Gastrocnemius medialis (tissue), 4 donors: ENCODE results near the gene NDNF. TPM values are rescaled to one million over a fixed set of nuclear protein-coding genes. Genes with fewer than 3 reads are reported as not detected.

Experiments
- ATAC-seq, 2 donors: fragments of 150-250 bp; one replicate each; pipeline ENCODE4 v1.9.1; 2016
- DNase-seq, 2 donors: peaks; one replicate each; pipeline ENCODE4 v3.0.0-alpha.2; 2019
- H3K27ac ChIP-seq, 4 donors: fragments of 200-600 bp; sonication (generic); 1 replicate in 1 of 4; 2 replicates in 3 of 4; pipeline ENCODE4 v1.5.1; 2016 to 2018; ENCODE audit warnings: mild to moderate bottlenecking in 2 of 4, moderate library complexity in 1 of 4
- H3K27me3 ChIP-seq, 3 donors: fragments of 200-600 bp; sonication (generic) in 2 of 3; 1 replicate in 1 of 3; 2 replicates in 2 of 3; pipeline versions ENCODE4 v1.5.1 to v1.6.0; 2016 to 2019; ENCODE audit warnings: mild to moderate bottlenecking in 1 of 3, moderate library complexity in 1 of 3
- H3K36me3 ChIP-seq, 2 donors: fragments of 200-600 bp; sonication (generic) in 1 of 2; one replicate each; pipeline ENCODE4 v1.5.1; 2017 to 2018
- H3K4me1 ChIP-seq, 2 donors: fragments of 200-600 bp; sonication (generic) in 1 of 2; one replicate each; pipeline ENCODE4 v1.5.1; 2016 to 2017; ENCODE audit warnings: mild to moderate bottlenecking in 2 of 2
- H3K4me3 ChIP-seq, 4 donors: fragments of 200-600 bp; sonication (generic) in 3 of 4; 1 replicate in 1 of 4; 2 replicates in 3 of 4; pipeline ENCODE4 v1.5.1; 2016 to 2019; ENCODE audit warnings: mild to moderate bottlenecking in 2 of 4
- H3K9me3 ChIP-seq, 3 donors: fragments of 200-600 bp; sonication (generic) in 2 of 3; 1 replicate in 1 of 3; 2 replicates in 2 of 3; pipeline ENCODE4 v1.5.1; 2016 to 2019
- CTCF ChIP-seq, 5 experiments: fragments of 450-650 bp in 3 of 5; fragments of 200-600 bp in 2 of 5; sonication (generic) in 2 of 5; IDR thresholded peaks in 4 of 5; conservative IDR thresholded peaks in 1 of 5; 1 replicate in 4 of 5; 2 replicates in 1 of 5; pipeline ENCODE4 v1.5.1; 2016 to 2019; ENCODE audit warnings: antibody characterized with exemption in 5 of 5, mild to moderate bottlenecking in 3 of 5, moderate library complexity in 3 of 5
- POLR2A ChIP-seq, 2 donors: fragments of 450-650 bp; IDR thresholded peaks; one replicate each; pipeline ENCODE4 v1.6.1; 2017; ENCODE audit warnings: antibody characterized with exemption in 2 of 2, mild to moderate bottlenecking in 2 of 2, moderate library complexity in 2 of 2
- in situ Hi-C, 4 donors: fragments of 200-750 bp; cut with MboI; loops; one replicate each; pipeline versions ENCODE4 v1.15.0 to v1.8.0; 2017; ENCODE audit warnings: low sequenced_read_pairs in 4 of 4
- intact Hi-C: fragments of 100-400 bp; cut with DNase I; formaldehyde crosslinking; loops from one replicate; pipeline ENCODE4 v1.15.1; 2023; ENCODE audit warnings: low total_unique reads
- total RNA-seq, 4 donors: library from RNA; depleted of rRNA; stranded (reverse); fragments of >200 nt; gene quantifications; one replicate each; pipeline versions ENCODE4 v1.1.0 to v1.2.3, GENCODE V29; 2016

Gene NDNF
- total RNA-seq, 4 donors from 2014 or later: 2.6 to 8.1 (median 4.5) TPM

- DNase-seq (no peak), ATAC-seq (no peak)
- H3K36me3 ChIP-seq: no peaks in the 10 kb centered on the region
- H3K27me3 ChIP-seq: no peaks in the 10 kb centered on the region
- intact Hi-C loops: no loop called here
- H3K4me3 ChIP-seq: no peak overlapping the region
- TF ChIP-seq POLR2A (IDR thresholded peaks at IDR 0.05) (no peak), CTCF (IDR thresholded peaks at IDR 0.05 in 4 of 5, conservative IDR thresholded peaks at IDR 0.05 in 1 of 5) (peak in 1 of 5 experiments; percentile 46)
- H3K4me1 ChIP-seq: no peaks in the 10 kb centered on the region
- in situ Hi-C loops: loop anchor here in 1 of 4 donors (25.0 kb wide), 1 partner anchor 950 kb away; no protein-coding TSS in a partner anchor
- H3K27ac ChIP-seq: no peak overlapping the region
- no peaks in the 10 kb centered on the region for H3K9me3 ChIP-seq
Observed at GRCh38 chr4:121112530-121112929, 40.2 kb upstream of the NDNF start.

GRCh38 chr4:121108557-121108956, 36.2 kb upstream of the NDNF start:
- no peaks in the 10 kb centered on the region for H3K9me3 ChIP-seq
- no peaks in the 10 kb centered on the region for H3K27me3 ChIP-seq
- DNase-seq: no peak
- in situ Hi-C loops: loop anchor here in 3 of 4 donors (10.0 to 25.0 kb wide), 2 partner anchors 946 to 954 kb away; no protein-coding TSS in a partner anchor
- intact Hi-C loops: no loop called here
- no peak overlapping the region for H3K4me3 ChIP-seq
- H3K27ac ChIP-seq: no peak overlapping the region
- ATAC-seq: no peak
- no peaks in the 10 kb centered on the region for H3K36me3 ChIP-seq
- no peak for TF ChIP-seq POLR2A (IDR thresholded peaks at IDR 0.05)
- no peak for TF ChIP-seq CTCF (IDR thresholded peaks at IDR 0.05 in 4 of 5, conservative IDR thresholded peaks at IDR 0.05 in 1 of 5)
- no peaks in the 10 kb centered on the region for H3K4me1 ChIP-seq

- no peak for ATAC-seq
- no peaks in the 10 kb centered on the region for H3K36me3 ChIP-seq
- peaks cover 0 to 2% (median 0%) of the 10 kb centered on the region in 3 donors for H3K27me3 ChIP-seq
- H3K4me3 ChIP-seq: no peak overlapping the region
- no peaks in the 10 kb centered on the region for H3K4me1 ChIP-seq
- in situ Hi-C loops: loop anchor here in 3 of 4 donors (10.0 to 25.0 kb wide), 2 partner anchors 945 to 953 kb away; no protein-coding TSS in a partner anchor
- no peak overlapping the region for H3K27ac ChIP-seq
- no peaks in the 10 kb centered on the region for H3K9me3 ChIP-seq
- intact Hi-C loops: no loop called here
- DNase-seq: no peak
- TF ChIP-seq POLR2A (IDR thresholded peaks at IDR 0.05): no peak
- no peak for TF ChIP-seq CTCF (IDR thresholded peaks at IDR 0.05 in 4 of 5, conservative IDR thresholded peaks at IDR 0.05 in 1 of 5)
Observed at GRCh38 chr4:121107507-121107906, 35.2 kb upstream of the NDNF start.

- Histone ChIP-seq H3K27ac (no peak overlapping the region), H3K4me3 (no peak overlapping the region), H3K36me3 (no peaks in the 10 kb centered on the region), H3K4me1 (no peaks in the 10 kb centered on the region), H3K27me3 (peaks cover 0 to 2% (median 0%) of the 10 kb centered on the region in 3 donors), H3K9me3 (no peaks in the 10 kb centered on the region)
- in situ Hi-C loops: loop anchor here in 3 of 4 donors (10.0 to 25.0 kb wide), 2 partner anchors 938 to 945 kb away; no protein-coding TSS in a partner anchor
- no peak for DNase-seq
- intact Hi-C loops: no loop called here
- TF ChIP-seq POLR2A (IDR thresholded peaks at IDR 0.05): no peak
- TF ChIP-seq CTCF (IDR thresholded peaks at IDR 0.05 in 4 of 5, conservative IDR thresholded peaks at IDR 0.05 in 1 of 5): no peak
- no peak for ATAC-seq
Observed at GRCh38 chr4:121100093-121100775, 27.9 kb upstream of the NDNF start.
